PC-9 (cell line): ENCODE results near the gene CT47C1.
"Not testable (repeated sequence)": the region's sequence is repeated elsewhere in the genome, so short reads cannot be mapped to it uniquely, and the experiment has no call there.

Experiments
- CTCF ChIP-seq: fragments of 200-600 bp; sonication (generic); conservative IDR thresholded peaks from 2 replicates; pipeline ENCODE4 v1.6.1; 2017; ENCODE audit warnings: mixed run types, antibody characterized with exemption, mild to moderate bottlenecking, moderate library complexity
- EZH2 ChIP-seq: fragments of 200-600 bp; sonication (generic); IDR thresholded peaks from 2 replicates; pipeline ENCODE4 v1.8.0; 2017; ENCODE audit warnings: antibody characterized with exemption, low read depth

GRCh38 chrX:119029656-119030055, 43.1 kb upstream of the CT47C1 start:
- TF ChIP-seq EZH2, CTCF: not testable (repeated sequence)
